MCF 10A (cell line): ENCODE measurements around the gene DEFB118. TPM values are rescaled to one million over a fixed set of nuclear protein-coding genes. Genes with fewer than 3 reads are reported as not detected.

Source experiments
- BruUV-seq: library from RNA; stranded (reverse); fragments of 400-500 nt; replicated peaks from 2 replicates; lab custom pipeline; 2021; lab: Mats Ljungman, UMichigan
- CTCF ChIA-PET: fragments of 300-600 bp; sonication (Branson Sonifier 250); formaldehyde crosslinking; extraction: SDS; loops from one replicate; lab custom pipeline; 2021; ENCODE audit warnings: antibody characterized with exemption, inconsistent platforms; lab: Yijun Ruan, JAX
- POLR2A ChIA-PET: fragments of 300-600, 350-650 bp; sonication (Branson Sonifier 250); formaldehyde crosslinking; extraction: SDS; loops from one replicate; lab custom pipeline; 2020; ENCODE audit warnings: antibody characterized with exemption, inconsistent platforms; lab: Yijun Ruan, JAX
- DNase-seq: peaks from one replicate; pipeline ENCODE4 v3.0.0-alpha.2; 2018; ENCODE audit not compliant: unreplicated experiment
- H3K27ac Mint-ChIP-seq: one replicate; pipeline ENCODE4 v1.8.0; 2022; ENCODE audit warnings: mild to moderate bottlenecking, low read depth, mixed read lengths; ENCODE audit not compliant: unreplicated experiment
- H3K27me3 Mint-ChIP-seq: one replicate; pipeline ENCODE4 v1.8.0; 2022; ENCODE audit warnings: mixed read lengths; ENCODE audit not compliant: insufficient read depth, unreplicated experiment
- H3K36me3 Mint-ChIP-seq: one replicate; pipeline ENCODE4 v1.8.0; 2022; ENCODE audit warnings: mild to moderate bottlenecking, moderate library complexity, mixed read lengths; ENCODE audit not compliant: insufficient read depth, unreplicated experiment
- H3K4me1 Mint-ChIP-seq: one replicate; pipeline ENCODE4 v1.8.0; 2022; ENCODE audit warnings: mixed read lengths; ENCODE audit not compliant: insufficient read depth, unreplicated experiment
- H3K4me3 Mint-ChIP-seq: one replicate; pipeline ENCODE4 v1.8.0; 2022; ENCODE audit warnings: mild to moderate bottlenecking, moderate library complexity, mixed read lengths; ENCODE audit not compliant: unreplicated experiment
- H3K9me3 Mint-ChIP-seq: one replicate; pipeline ENCODE4 v1.8.0; 2022; ENCODE audit warnings: mixed read lengths; ENCODE audit not compliant: unreplicated experiment
- intact Hi-C: fragments of 100-400 bp; cut with micrococcal nuclease; formaldehyde crosslinking; loops from 2 replicates; pipeline ENCODE4 v1.14.1; 2022
- total RNA-seq: library from RNA; stranded (reverse); gene quantifications from 2 replicates; pipeline ENCODE4 v1.2.3, GENCODE V29; 2022
- TF ChIP-seq, protein P1 (sequence below): fragments of 200-600 bp; IDR thresholded peaks from one replicate; pipeline ENCODE4 v1.8.0; 2022; ENCODE audit warnings: antibody characterized with exemption, mild to moderate bottlenecking; ENCODE audit not compliant: unreplicated experiment

Gene DEFB118
- total RNA-seq, 1 experiment from 2014 or later: not detected

DNA sequence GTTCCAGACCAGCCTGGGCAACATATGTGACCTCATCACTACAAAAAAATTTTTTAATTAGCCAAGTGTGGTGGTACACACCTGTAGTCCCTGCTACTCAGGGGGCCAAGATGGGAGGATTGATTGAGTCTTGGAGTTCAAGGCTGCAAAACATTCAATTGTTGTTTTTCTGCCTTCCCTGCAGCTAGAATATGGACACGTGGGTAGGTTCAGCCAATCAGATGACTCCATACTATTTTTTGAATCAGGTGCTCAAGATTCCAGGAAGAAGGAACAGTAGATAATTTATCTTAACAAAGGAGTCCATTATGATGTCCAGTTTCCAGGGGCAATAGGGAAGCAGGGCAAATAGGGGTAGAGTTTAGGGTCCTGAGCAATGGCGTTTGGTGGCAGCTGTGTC is 24.4 kb downstream of the DEFB118 start:
- intact Hi-C loops: no loop called here
- Mint-ChIP-seq H3K4me1 (no peaks in the 10 kb centered on the region), H3K27me3 (peaks cover 36% of the 10 kb centered on the region), H3K36me3 (no peaks in the 10 kb centered on the region), H3K27ac (no peak overlapping the region), H3K4me3 (no peak overlapping the region), H3K9me3 (no peaks in the 10 kb centered on the region)
- TF ChIP-seq, protein P1, sequence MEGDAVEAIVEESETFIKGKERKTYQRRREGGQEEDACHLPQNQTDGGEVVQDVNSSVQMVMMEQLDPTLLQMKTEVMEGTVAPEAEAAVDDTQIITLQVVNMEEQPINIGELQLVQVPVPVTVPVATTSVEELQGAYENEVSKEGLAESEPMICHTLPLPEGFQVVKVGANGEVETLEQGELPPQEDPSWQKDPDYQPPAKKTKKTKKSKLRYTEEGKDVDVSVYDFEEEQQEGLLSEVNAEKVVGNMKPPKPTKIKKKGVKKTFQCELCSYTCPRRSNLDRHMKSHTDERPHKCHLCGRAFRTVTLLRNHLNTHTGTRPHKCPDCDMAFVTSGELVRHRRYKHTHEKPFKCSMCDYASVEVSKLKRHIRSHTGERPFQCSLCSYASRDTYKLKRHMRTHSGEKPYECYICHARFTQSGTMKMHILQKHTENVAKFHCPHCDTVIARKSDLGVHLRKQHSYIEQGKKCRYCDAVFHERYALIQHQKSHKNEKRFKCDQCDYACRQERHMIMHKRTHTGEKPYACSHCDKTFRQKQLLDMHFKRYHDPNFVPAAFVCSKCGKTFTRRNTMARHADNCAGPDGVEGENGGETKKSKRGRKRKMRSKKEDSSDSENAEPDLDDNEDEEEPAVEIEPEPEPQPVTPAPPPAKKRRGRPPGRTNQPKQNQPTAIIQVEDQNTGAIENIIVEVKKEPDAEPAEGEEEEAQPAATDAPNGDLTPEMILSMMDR: no peak
- DNase-seq: no peak
- ChIA-PET CTCF (interaction anchor here (0.7 kb wide), 2 partner anchors 17 to 22 kb away, joined by 3 read pairs; no protein-coding TSS in a partner anchor), POLR2A (interaction anchor here (0.6 kb wide), 1 partner anchor 62 kb away, joined by 3 read pairs; no protein-coding TSS in a partner anchor)
- no TSS peak for BruUV-seq

GRCh38 chr20:31394900-31395299 is 26.5 kb downstream of the DEFB118 start:
- Mint-ChIP-seq H3K4me1 (no peaks in the 10 kb centered on the region), H3K27ac (no peak overlapping the region), H3K9me3 (no peaks in the 10 kb centered on the region), H3K4me3 (no peak overlapping the region), H3K27me3 (peaks cover 18% of the 10 kb centered on the region), H3K36me3 (no peaks in the 10 kb centered on the region)
- DNase-seq: no peak
- no TSS peak for BruUV-seq
- intact Hi-C loops: no loop called here
- POLR2A ChIA-PET: no interaction called here
- TF ChIP-seq, protein P1: no peak
- CTCF ChIA-PET: interaction anchor here (1.0 to 1.3 kb wide), 2 partner anchors 18 to 20 kb away, joined by 5 to 6 read pairs; no protein-coding TSS in a partner anchor

DNA sequence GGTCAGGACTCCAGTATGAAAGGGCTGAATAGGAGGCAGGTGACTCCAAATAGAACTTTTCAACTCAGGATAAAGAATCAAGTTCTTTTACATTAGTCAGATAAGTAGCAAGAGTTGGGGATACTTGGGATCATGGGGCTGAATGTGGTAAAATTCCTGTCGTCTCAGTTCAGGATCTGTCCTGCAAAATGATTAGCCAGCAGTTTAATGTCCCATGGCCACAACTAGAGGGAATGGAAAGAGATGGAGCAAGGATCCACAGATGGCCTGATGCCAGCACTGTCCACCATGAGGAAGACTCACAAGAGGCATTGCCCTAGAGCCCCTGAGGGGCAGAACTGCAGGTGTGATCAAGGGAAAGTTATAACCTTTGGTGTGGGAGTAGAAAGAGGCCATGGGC is 35.5 kb downstream of the DEFB118 start:
- no TSS peak for BruUV-seq
- POLR2A ChIA-PET: no interaction called here
- no peak for DNase-seq

GRCh38 chr20:31406115-31406514 is 37.7 kb downstream of the DEFB118 start, which contains the start of gene DEFB121:
Gene DEFB121 (minus strand): TSS chr20:31406215. CDS start chr20:31406152, 63 bp downstream.
- H3K27ac Mint-ChIP-seq: no peak within 1 kb of the TSS

More for the DNA sequence above, 35.5 kb downstream of the DEFB118 start:
- H3K4me1 Mint-ChIP-seq: no peaks in the 10 kb centered on the region
- intact Hi-C loops: no loop called here
- CTCF ChIA-PET: interaction anchor here (0.6 to 3.9 kb wide), 2 partner anchors 10 to 1512 kb away, joined by 4 to 20 read pairs; no protein-coding TSS in a partner anchor
- no peak overlapping the region for H3K27ac Mint-ChIP-seq
- no peaks in the 10 kb centered on the region for H3K36me3 Mint-ChIP-seq
- H3K27me3 Mint-ChIP-seq: peaks cover 14% of the 10 kb centered on the region
- H3K4me3 Mint-ChIP-seq: no peak overlapping the region
- no peaks in the 10 kb centered on the region for H3K9me3 Mint-ChIP-seq
- TF ChIP-seq, protein P1: no peak

More at GRCh38 chr20:31406115-31406514, 37.7 kb downstream of the DEFB118 start, which contains the start of gene DEFB121:
- H3K4me3 Mint-ChIP-seq: no peak within 1 kb of the TSS
- intact Hi-C loops: no loop called here
- peaks cover 17% of the 10 kb centered on the region for H3K27me3 Mint-ChIP-seq
- H3K36me3 Mint-ChIP-seq: no peaks in the 10 kb centered on the region
- H3K4me1 Mint-ChIP-seq: no peaks in the 10 kb centered on the region
- DNase-seq: no peak
- POLR2A ChIA-PET: no interaction called here
- H3K9me3 Mint-ChIP-seq: no peaks in the 10 kb centered on the region
- TF ChIP-seq, protein P1: no peak
- CTCF ChIA-PET: interaction anchor here (0.6 to 3.4 kb wide), 4 partner anchors 54 to 97 kb away, joined by 3 to 22 read pairs (median 4); no protein-coding TSS in a partner anchor
- BruUV-seq: no TSS peak
